GM21786 (cell line): ENCODE data around the gene DACT1.

Experiments
- ATAC-seq: cut with Tn5 transposase; IDR thresholded peaks from one replicate; pipeline ENCODE4 v1.9.1; 2021; ENCODE audit not compliant: unreplicated experiment

The DACT1 gene

GRCh38 chr14:58665773-58666500 is 28.2 kb downstream of the DACT1 start:
- no peak for ATAC-seq

- ATAC-seq: no peak
Measured at GRCh38 chr14:58666737-58667136, 29.0 kb downstream of the DACT1 start.

GRCh38 chr14:58667900-58668299 is 30.1 kb downstream of the DACT1 start:
- ATAC-seq: no peak

- ATAC-seq: no peak
Measured at GRCh38 chr14:58668848-58669480, 31.2 kb downstream of the DACT1 start.

DNA sequence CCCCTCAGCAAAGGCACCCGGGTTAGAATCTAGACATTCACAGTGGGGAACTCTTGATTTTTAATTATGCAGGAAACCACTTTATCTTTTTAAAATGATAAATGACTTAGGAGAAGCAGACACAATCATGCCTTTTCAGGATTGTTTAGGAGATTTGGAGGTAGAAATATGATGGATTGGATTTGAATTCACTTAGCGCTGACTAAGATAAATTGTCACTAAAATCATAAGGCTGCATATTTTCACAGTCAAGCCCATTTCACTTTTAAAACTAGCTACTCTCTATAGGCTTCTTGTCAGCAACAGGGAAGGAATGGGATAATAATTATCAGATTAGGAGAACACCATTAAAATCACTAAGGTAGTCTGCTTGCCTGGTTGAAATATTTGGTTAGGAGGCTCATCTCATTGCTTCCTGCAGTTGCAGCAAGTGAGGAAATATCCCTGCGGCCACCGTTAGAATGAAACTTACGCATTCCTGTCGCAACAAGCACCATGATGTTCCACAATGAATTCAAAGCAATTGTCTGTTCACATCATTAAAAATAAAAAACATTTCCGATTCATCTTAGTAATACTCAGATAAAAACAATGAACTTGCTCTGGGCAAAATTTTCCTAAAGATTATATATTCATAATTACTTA is 31.9 kb downstream of the DACT1 start:
- ATAC-seq: no peak

- ATAC-seq: no peak
Measured at GRCh38 chr14:58671024-58671423, 33.3 kb downstream of the DACT1 start.

DNA sequence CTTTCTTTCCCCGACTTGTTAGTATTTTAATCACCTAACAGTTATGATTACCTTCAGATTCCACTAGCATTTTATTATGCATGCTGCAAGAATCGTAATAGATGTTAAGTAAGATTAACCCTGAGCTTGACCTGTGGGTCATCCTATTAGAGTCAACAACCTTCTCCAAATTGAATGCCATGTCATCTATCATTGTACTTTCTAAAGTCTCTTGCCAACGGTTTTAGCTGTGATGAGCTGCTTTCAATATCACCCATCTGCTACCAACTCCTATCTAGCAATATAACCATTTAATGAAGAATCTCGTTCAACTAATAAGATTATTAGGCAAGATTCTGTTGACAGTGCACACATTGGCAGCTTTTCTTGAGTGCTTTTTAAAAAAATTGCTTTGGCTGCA is 33.7 kb downstream of the DACT1 start:
- no peak for ATAC-seq

GRCh38 chr14:58673722-58674121 is 36.0 kb downstream of the DACT1 start:
- no peak for ATAC-seq

DNA sequence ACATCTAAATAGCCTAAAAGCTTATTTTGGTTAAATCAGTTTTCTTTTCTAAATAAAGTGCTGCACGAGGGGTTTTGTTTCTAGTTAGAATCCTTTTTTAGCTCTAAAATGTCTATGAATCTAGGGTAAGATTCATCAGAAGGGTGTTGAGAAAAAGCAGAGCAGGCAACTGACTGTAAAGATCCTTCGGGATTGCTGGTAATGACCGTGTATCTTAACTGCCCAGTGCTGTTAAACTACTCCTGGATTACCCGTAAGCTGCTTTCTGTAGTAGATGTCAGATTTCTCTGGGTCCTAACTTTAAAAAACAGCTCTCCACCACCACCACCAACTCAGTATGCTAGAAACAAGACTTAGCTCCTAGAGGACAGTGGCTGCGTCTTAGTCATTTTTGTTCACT is 39.2 kb downstream of the DACT1 start:
- ATAC-seq: no peak

DNA sequence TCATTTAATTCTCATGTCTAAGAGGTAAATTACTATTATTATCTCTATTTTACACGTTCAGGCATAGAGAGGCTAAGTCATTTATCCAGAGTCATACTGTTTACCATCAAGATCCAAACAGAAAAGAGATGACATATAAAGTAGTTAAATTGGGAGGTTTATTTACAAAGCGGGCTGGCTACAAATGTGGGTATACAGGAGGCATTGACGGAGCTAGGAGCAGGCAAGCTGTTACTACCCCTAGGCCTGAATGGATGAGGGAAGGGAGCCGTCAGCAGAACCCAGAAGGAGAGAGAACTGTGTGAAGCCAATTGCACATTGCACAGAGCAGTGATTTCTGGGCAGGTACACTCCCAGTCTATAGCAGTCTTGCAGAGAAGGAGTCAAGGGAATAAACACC is 39.8 kb downstream of the DACT1 start:
- no peak for ATAC-seq

GRCh38 chr14:58677996-58678395 is 40.2 kb downstream of the DACT1 start:
- no peak for ATAC-seq

- no peak for ATAC-seq
Measured at GRCh38 chr14:58680698-58681097, 42.9 kb downstream of the DACT1 start.

GRCh38 chr14:58687232-58687795 is 49.6 kb downstream of the DACT1 start:
- no peak for ATAC-seq

GRCh38 chr14:58690801-58691516 is 53.2 kb downstream of the DACT1 start:
- ATAC-seq: no peak

DNA sequence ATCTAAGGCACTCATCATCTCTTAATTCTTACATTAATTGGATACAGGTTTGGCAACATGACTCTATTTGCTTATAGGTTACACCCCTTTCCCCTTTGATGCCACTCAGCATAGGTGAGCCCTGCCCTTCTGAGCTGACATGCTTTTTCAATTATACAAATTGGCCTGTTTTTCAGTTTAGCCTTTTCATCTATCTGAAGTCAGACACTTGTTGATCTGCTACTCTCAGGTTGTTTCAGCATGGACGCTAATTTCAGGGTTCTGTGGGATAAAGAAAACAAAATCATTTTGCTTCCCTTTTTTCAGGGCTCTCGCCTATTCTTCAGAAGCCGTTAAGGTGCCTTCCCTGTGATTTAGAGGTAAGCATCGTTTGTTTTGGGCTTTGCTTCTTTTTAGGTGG is 55.3 kb downstream of the DACT1 start:
- ATAC-seq: no peak

DNA sequence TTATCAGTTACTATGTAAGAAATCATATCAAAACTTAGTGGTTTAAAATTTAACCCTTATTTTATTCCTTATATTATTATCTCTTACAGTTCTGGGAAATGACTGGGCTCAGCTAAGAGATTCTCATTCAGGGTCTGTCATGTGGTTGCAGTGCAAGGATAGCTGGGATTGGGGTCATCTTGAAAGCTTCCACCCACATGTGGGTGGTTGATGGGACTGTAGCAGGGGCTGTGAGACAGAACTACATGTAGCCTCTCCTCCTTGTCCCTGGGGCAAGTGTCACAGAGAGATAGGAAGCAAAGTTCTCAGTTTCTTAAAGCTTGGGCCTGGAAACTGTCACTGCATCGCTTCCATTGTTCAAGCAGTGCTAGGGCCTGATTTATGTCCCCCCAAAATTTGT is 57.8 kb downstream of the DACT1 start:
- no peak for ATAC-seq

DNA sequence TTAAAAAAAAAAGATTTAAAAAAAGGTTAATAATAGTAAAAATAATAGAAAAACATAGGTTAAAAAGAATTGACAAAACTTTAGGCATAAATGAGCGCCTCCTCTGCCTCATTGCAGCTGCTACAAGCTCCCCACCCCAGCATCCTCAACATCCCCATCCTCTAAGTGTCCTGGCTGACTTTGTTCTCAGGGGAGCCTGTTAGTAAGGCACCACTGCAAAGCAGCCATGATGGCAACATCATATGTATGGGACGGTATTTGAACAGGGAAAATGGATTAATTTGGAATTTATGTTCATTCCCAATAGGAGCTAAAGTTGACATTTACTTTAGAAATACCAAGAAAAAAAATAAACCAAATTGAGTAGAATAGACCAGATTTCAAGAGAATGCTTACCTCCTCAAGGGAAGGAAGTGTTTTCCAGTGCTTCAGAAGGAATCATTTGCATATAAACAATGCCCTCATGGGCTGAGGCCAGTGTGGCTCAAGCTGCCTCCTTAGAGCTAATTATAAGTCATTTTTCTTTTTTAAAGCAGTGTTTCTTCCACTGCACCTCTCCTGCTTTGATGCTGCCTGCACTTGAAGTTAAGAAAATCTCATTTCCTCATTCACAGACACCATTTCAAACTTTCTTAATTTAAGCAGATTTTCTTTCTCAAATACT is 59.6 kb downstream of the DACT1 start:
- ATAC-seq: no peak
